ENCODE data around the gene RTCA.

- TF ChIP-seq CTCF (IDR thresholded peaks at IDR 0.05; ENCODE audit: insufficient read depth, low read length) (no peak), GABPA (IDR thresholded peaks at IDR 0.05; ENCODE audit: low read depth) (no peak)
Observed at GRCh38 chr1:100239961-100240360, 26.1 kb upstream of the RTCA start.

All from HL-60 (cell line).